ENCODE measurements around the gene SLC5A11.

Gene SLC5A11

DNA sequence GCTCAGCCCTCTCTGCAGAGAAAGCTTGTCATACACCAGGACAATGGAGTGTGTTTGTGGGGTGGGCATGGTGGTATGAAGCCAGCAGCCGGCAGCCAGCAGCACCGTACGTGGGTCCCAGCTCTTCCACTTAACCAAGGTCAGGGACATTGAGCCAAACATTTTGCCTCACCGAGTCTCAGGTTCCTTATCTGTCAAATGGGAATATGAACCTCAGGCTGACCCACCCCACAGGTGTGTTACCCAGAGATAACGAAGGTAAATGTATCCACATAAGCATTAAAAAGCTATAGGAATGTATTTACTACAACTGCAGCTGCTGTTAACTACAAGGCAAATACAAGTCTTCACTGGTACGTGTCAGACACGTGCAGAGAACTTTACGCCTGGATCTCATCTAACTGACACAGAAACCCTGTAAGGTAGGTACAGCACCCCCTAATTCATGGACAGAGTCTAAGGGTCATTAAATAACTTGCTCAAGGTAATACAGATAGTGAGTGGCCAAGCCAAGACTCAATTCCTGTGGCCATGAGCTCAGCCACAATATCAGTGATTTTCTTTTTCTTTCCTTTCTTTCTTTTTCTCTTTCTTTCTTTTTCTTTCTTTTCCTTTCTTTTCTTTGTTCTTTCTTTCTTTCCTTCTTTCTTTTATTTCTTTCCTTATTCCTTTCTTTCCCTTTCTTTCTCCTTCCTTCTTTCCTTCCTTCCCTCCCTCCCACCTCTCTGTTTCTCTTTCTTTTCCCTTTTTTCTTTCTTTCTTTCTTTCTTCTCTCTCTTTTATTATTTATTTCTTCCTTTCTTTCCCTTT is 990 bp downstream of the SLC5A11 start:
- no peak for DNase-seq
- Histone ChIP-seq H3K36me3 (replicated peaks) (no peaks in the 10 kb centered on the region), H3K27ac (no peak overlapping the region), H3K27me3 (replicated peaks) (no peaks in the 10 kb centered on the region), H3K4me3 (ENCODE audit: low read depth, low read length) (no peak overlapping the region)
- TF ChIP-seq, protein P1, sequence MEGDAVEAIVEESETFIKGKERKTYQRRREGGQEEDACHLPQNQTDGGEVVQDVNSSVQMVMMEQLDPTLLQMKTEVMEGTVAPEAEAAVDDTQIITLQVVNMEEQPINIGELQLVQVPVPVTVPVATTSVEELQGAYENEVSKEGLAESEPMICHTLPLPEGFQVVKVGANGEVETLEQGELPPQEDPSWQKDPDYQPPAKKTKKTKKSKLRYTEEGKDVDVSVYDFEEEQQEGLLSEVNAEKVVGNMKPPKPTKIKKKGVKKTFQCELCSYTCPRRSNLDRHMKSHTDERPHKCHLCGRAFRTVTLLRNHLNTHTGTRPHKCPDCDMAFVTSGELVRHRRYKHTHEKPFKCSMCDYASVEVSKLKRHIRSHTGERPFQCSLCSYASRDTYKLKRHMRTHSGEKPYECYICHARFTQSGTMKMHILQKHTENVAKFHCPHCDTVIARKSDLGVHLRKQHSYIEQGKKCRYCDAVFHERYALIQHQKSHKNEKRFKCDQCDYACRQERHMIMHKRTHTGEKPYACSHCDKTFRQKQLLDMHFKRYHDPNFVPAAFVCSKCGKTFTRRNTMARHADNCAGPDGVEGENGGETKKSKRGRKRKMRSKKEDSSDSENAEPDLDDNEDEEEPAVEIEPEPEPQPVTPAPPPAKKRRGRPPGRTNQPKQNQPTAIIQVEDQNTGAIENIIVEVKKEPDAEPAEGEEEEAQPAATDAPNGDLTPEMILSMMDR (IDR thresholded peaks at IDR 0.05; ENCODE audit: low read depth, low read length, missing control alignments): no peak
- in situ Hi-C loops (cut with HindIII; ENCODE audit: low pct_ligation_motif_present, low sequenced_read_pairs): no loop called here

DNA sequence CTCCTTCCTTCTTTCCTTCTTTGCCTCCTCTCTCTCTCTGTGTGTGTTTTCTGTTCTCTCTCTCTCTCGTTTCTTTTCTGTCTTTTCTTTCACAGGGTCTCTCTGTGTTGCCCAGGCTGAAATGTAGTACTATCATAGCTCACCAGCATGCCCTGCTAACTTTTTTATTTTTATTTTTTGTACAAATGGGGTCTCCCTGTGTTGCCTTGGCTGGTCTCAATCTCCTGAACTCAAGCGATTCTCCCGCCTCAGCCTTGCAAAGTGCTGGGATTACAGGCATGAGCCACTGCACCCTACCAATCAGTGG is 1.5 kb downstream of the SLC5A11 start:
- DNase-seq: no peak
- Histone ChIP-seq H3K27ac (no peak overlapping the region), H3K4me3 (ENCODE audit: low read depth, low read length) (no peak overlapping the region), H3K27me3 (replicated peaks) (no peaks in the 10 kb centered on the region), H3K36me3 (replicated peaks) (no peaks in the 10 kb centered on the region)
- in situ Hi-C loops (cut with HindIII; ENCODE audit: low pct_ligation_motif_present, low sequenced_read_pairs): no loop called here
- TF ChIP-seq, protein P1 (IDR thresholded peaks at IDR 0.05; ENCODE audit: low read depth, low read length, missing control alignments): no peak

DNA sequence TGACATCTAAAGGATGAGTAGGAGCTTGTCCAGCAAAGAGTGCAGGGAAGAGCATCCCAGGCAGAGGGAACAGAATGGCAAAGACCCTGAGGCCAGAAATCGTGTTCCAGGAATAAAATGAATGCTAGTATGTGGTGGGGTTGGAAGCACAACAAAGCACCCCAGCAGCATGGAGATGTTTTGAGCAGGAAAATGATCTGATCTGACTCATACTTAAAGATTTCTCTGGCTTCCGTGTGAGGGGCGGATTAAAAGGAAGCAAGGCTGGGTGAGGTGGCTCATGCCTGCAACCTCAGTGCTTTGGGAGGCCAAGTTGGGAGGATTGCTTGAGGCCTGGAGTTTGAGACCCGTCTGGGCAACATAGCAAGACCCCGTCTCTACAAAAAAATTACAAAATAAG is 2.3 kb downstream of the SLC5A11 start:
- no peaks in the 10 kb centered on the region for H3K27me3 ChIP-seq (replicated peaks)
- TF ChIP-seq, protein P1 (IDR thresholded peaks at IDR 0.05; ENCODE audit: low read depth, low read length, missing control alignments): no peak
- in situ Hi-C loops (cut with HindIII; ENCODE audit: low pct_ligation_motif_present, low sequenced_read_pairs): no loop called here
- DNase-seq: peak; percentile 79
- H3K27ac ChIP-seq: no peak overlapping the region
- no peak overlapping the region for H3K4me3 ChIP-seq (ENCODE audit: low read depth, low read length)
- no peaks in the 10 kb centered on the region for H3K36me3 ChIP-seq (replicated peaks)

DNA sequence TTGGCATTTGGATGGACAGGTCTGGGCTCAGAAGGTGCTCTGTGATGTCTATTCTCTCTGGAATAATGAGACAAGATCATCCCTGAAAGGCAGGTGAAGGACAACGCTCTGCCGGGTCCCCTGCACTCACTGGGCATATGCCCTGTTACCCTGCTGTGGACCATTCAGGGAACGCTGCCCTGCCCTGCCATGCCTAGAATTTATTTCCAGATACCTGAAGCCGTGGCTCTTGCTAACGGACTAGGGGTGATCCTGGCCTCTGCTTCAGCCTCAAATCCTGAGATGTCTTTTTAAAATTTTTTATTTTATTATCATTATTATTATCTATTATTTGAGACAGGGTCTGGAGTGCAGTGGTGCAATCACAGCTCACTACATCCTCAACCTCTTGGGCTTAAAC is 3.9 kb downstream of the SLC5A11 start:
- H3K36me3 ChIP-seq (replicated peaks): no peaks in the 10 kb centered on the region
- in situ Hi-C loops (cut with HindIII; ENCODE audit: low pct_ligation_motif_present, low sequenced_read_pairs): no loop called here

DNA sequence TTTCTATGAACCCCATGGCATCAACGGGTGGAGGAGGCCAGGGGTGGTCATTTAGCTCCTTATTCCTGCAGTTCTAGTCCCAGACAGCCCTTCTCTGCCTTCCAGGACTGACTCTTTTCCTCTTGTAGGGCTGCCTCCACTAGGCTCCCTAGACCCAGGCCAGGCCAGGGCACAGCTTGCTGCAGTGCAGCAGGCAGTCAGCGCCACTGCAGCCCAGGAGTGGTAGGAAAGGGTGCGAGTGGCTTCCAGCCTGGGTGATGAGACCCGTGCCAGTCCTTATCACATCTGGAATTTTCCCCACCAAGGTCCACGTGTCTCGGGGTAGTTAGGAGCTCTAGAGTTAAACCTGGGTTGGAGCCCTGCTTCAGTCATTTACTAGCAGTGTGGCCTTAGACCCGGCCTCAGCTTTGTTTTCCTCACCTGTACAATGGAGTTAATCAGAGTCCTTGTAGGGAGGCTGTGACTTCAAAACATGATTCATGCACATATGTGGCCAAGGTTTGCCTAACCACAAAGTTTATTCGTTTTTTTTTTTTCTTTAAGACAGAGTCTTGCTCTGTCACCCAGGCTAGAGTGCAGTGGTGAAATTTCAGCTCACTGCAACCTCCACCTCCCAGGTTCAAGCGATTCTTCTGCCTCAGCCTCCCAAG is 4.7 kb downstream of the SLC5A11 start:
- DNase-seq: no peak
- Histone ChIP-seq H3K36me3 (replicated peaks) (no peaks in the 10 kb centered on the region), H3K27ac (no peak overlapping the region), H3K4me3 (ENCODE audit: low read depth, low read length) (no peak overlapping the region), H3K27me3 (replicated peaks) (no peaks in the 10 kb centered on the region)
- TF ChIP-seq, protein P1 (IDR thresholded peaks at IDR 0.05; ENCODE audit: low read depth, low read length, missing control alignments): no peak
- in situ Hi-C loops (cut with HindIII; ENCODE audit: low pct_ligation_motif_present, low sequenced_read_pairs): no loop called here

More for the DNA sequence above, 3.9 kb downstream of the SLC5A11 start:
- no peak for DNase-seq
- Histone ChIP-seq H3K4me3 (ENCODE audit: low read depth, low read length) (no peak overlapping the region), H3K27me3 (replicated peaks) (no peaks in the 10 kb centered on the region), H3K27ac (no peak overlapping the region)
- TF ChIP-seq, protein P1 (IDR thresholded peaks at IDR 0.05; ENCODE audit: low read depth, low read length, missing control alignments): no peak

Data from brain microvascular endothelial cell (primary cell).